ENCODE results near the gene CAMK2B.

- TF ChIP-seq CTCF (IDR thresholded peaks at IDR 0.05 in 4 of 5, conservative IDR thresholded peaks at IDR 0.05 in 1 of 5) (no peak), POLR2A (IDR thresholded peaks at IDR 0.05) (no peak)
These were observed 136.7 kb downstream of the CAMK2B start for GRCh38 chr7:44188480-44189225.

Data from gastrocnemius medialis (tissue), 4 donors.